ENCODE data around the gene HERC6.
A peak's percentile ranks its signal among the peaks of the same experiment; 100 is the strongest.
"Not testable (repeated sequence)": the region's sequence is repeated elsewhere in the genome, so short reads cannot be mapped to it uniquely, and the experiment has no call there.

HERC6 gene

GRCh38 chr4:88382621-88383020, 4.0 kb downstream of the HERC6 start:
- DNase-seq (ENCODE audit: low read depth, low spot score) = peak; percentile 31
- no peak overlapping the region for H3K27ac ChIP-seq

GRCh38 chr4:88390128-88390527, 11.5 kb downstream of the HERC6 start:
- DNase-seq (ENCODE audit: low read depth, low spot score) = no peak
- H3K27ac ChIP-seq = no peak overlapping the region

GRCh38 chr4:88391703-88392102, 13.1 kb downstream of the HERC6 start:
- DNase-seq (ENCODE audit: low read depth, low spot score) = no peak
- H3K27ac ChIP-seq = no peak overlapping the region

GRCh38 chr4:88396681-88397080, 18.0 kb downstream of the HERC6 start:
- no peak for DNase-seq (ENCODE audit: low read depth, low spot score)
- H3K27ac ChIP-seq = no peak overlapping the region

- H3K27ac ChIP-seq = no peak overlapping the region
- DNase-seq (ENCODE audit: low read depth, low spot score) = no peak
Measured at GRCh38 chr4:88398381-88398780, 19.7 kb downstream of the HERC6 start.

- DNase-seq (ENCODE audit: low read depth, low spot score) = no peak
- H3K27ac ChIP-seq = no peak overlapping the region
Measured at GRCh38 chr4:88409206-88409605, 30.6 kb downstream of the HERC6 start.

GRCh38 chr4:88409789-88410188, 31.1 kb downstream of the HERC6 start:
- DNase-seq (ENCODE audit: low read depth, low spot score) = no peak
- no peak overlapping the region for H3K27ac ChIP-seq

GRCh38 chr4:88411491-88412096, 32.9 kb downstream of the HERC6 start:
- H3K27ac ChIP-seq = no peak overlapping the region
- DNase-seq (ENCODE audit: low read depth, low spot score) = no peak

GRCh38 chr4:88413801-88414200, 35.1 kb downstream of the HERC6 start:
- DNase-seq (ENCODE audit: low read depth, low spot score) = no peak
- H3K27ac ChIP-seq = no peak overlapping the region

GRCh38 chr4:88414755-88415154, 36.1 kb downstream of the HERC6 start:
- no peak for DNase-seq (ENCODE audit: low read depth, low spot score)
- no peak overlapping the region for H3K27ac ChIP-seq

GRCh38 chr4:88415982-88416381, 37.3 kb downstream of the HERC6 start:
- DNase-seq (ENCODE audit: low read depth, low spot score) = no peak
- no peak overlapping the region for H3K27ac ChIP-seq

GRCh38 chr4:88418411-88418810, 39.8 kb downstream of the HERC6 start:
- H3K27ac ChIP-seq = no peak overlapping the region
- no peak for DNase-seq (ENCODE audit: low read depth, low spot score)

GRCh38 chr4:88419874-88420273, 41.2 kb downstream of the HERC6 start:
- H3K27ac ChIP-seq = no peak overlapping the region
- DNase-seq (ENCODE audit: low read depth, low spot score) = no peak

GRCh38 chr4:88420844-88421243, 42.2 kb downstream of the HERC6 start:
- no peak for DNase-seq (ENCODE audit: low read depth, low spot score)
- H3K27ac ChIP-seq = no peak overlapping the region

GRCh38 chr4:88422403-88422802, 43.8 kb downstream of the HERC6 start:
- no peak overlapping the region for H3K27ac ChIP-seq

GRCh38 chr4:88429401-88429800, 50.7 kb downstream of the HERC6 start:
- H3K27ac ChIP-seq = no peak overlapping the region

More at GRCh38 chr4:88422403-88422802, 43.8 kb downstream of the HERC6 start:
- no peak for DNase-seq (ENCODE audit: low read depth, low spot score)

GRCh38 chr4:88435987-88436693, 57.5 kb downstream of the HERC6 start:
- no peak overlapping the region for H3K27ac ChIP-seq
- DNase-seq (ENCODE audit: low read depth, low spot score) = no peak

More at GRCh38 chr4:88429401-88429800, 50.7 kb downstream of the HERC6 start:
- DNase-seq (ENCODE audit: low read depth, low spot score) = no peak

- not testable (repeated sequence) for H3K27ac ChIP-seq; DNase-seq (ENCODE audit: low read depth, low spot score)
Measured at GRCh38 chr4:88437873-88438272, 59.2 kb downstream of the HERC6 start.

GRCh38 chr4:88439161-88439760, 60.6 kb downstream of the HERC6 start:
- no peak overlapping the region for H3K27ac ChIP-seq
- no peak for DNase-seq (ENCODE audit: low read depth, low spot score)

- no peak for DNase-seq (ENCODE audit: low read depth, low spot score)
- H3K27ac ChIP-seq = no peak overlapping the region
Measured at GRCh38 chr4:88440146-88440545, 61.5 kb downstream of the HERC6 start.

- no peak overlapping the region for H3K27ac ChIP-seq
- DNase-seq (ENCODE audit: low read depth, low spot score) = no peak
Measured at GRCh38 chr4:88441696-88442095, 63.0 kb downstream of the HERC6 start.
